ENCODE data around the gene SPO11.

SPO11 gene

GRCh38 chr20:57312138-57312537, 17.5 kb upstream of the SPO11 start:
- no peaks in the 10 kb centered on the region for H3K4me1 ChIP-seq (ENCODE audit: insufficient read depth, low read length)
- H3K27me3 ChIP-seq (ENCODE audit: control insufficient read depth in 1 of 2, insufficient read depth in 2 of 2, low read length in 2 of 2), result no peaks in the 10 kb centered on the region
- H3K9ac ChIP-seq (ENCODE audit: low read length), result no peak overlapping the region
- H3K27ac ChIP-seq (ENCODE audit: low read depth, low read length), result no peak overlapping the region
- no peaks in the 10 kb centered on the region for H3K9me3 ChIP-seq (ENCODE audit: low read length)
- no peaks in the 10 kb centered on the region for H3K36me3 ChIP-seq (ENCODE audit: insufficient read depth, low read length)
- H3K4me3 ChIP-seq (ENCODE audit: low read depth in 1 of 2, low read length in 2 of 2), result no peak overlapping the region

- Histone ChIP-seq H3K4me3 (ENCODE audit: low read depth in 1 of 2, low read length in 2 of 2) (no peak overlapping the region), H3K9ac (ENCODE audit: low read length) (no peak overlapping the region), H3K4me1 (ENCODE audit: insufficient read depth, low read length) (no peaks in the 10 kb centered on the region), H3K36me3 (ENCODE audit: insufficient read depth, low read length) (no peaks in the 10 kb centered on the region), H3K9me3 (ENCODE audit: low read length) (no peaks in the 10 kb centered on the region), H3K27me3 (ENCODE audit: control insufficient read depth in 1 of 2, insufficient read depth in 2 of 2, low read length in 2 of 2) (no peaks in the 10 kb centered on the region), H3K27ac (ENCODE audit: low read depth, low read length) (no peak overlapping the region)
These were observed 16.4 kb upstream of the SPO11 start for GRCh38 chr20:57313230-57313629.

GRCh38 chr20:57313951-57314350, 15.7 kb upstream of the SPO11 start:
- Histone ChIP-seq H3K27ac (ENCODE audit: low read depth, low read length) (no peak overlapping the region), H3K4me1 (ENCODE audit: insufficient read depth, low read length) (no peaks in the 10 kb centered on the region), H3K9ac (ENCODE audit: low read length) (no peak overlapping the region), H3K9me3 (ENCODE audit: low read length) (no peaks in the 10 kb centered on the region), H3K27me3 (ENCODE audit: control insufficient read depth in 1 of 2, insufficient read depth in 2 of 2, low read length in 2 of 2) (no peaks in the 10 kb centered on the region), H3K36me3 (ENCODE audit: insufficient read depth, low read length) (no peaks in the 10 kb centered on the region), H3K4me3 (ENCODE audit: low read depth in 1 of 2, low read length in 2 of 2) (no peak overlapping the region)

- H3K4me3 ChIP-seq (ENCODE audit: low read depth in 1 of 2, low read length in 2 of 2), result no peak overlapping the region
- H3K36me3 ChIP-seq (ENCODE audit: insufficient read depth, low read length), result no peaks in the 10 kb centered on the region
- no peak overlapping the region for H3K9ac ChIP-seq (ENCODE audit: low read length)
- H3K9me3 ChIP-seq (ENCODE audit: low read length), result no peaks in the 10 kb centered on the region
- H3K4me1 ChIP-seq (ENCODE audit: insufficient read depth, low read length), result no peaks in the 10 kb centered on the region
- no peak overlapping the region for H3K27ac ChIP-seq (ENCODE audit: low read depth, low read length)
- H3K27me3 ChIP-seq (ENCODE audit: control insufficient read depth in 1 of 2, insufficient read depth in 2 of 2, low read length in 2 of 2), result no peaks in the 10 kb centered on the region
These were observed 14.3 kb upstream of the SPO11 start for GRCh38 chr20:57315083-57315975.

- no peak overlapping the region for H3K27ac ChIP-seq (ENCODE audit: low read depth, low read length)
- H3K36me3 ChIP-seq (ENCODE audit: insufficient read depth, low read length), result no peaks in the 10 kb centered on the region
- H3K4me1 ChIP-seq (ENCODE audit: insufficient read depth, low read length), result no peaks in the 10 kb centered on the region
- H3K9me3 ChIP-seq (ENCODE audit: low read length), result no peaks in the 10 kb centered on the region
- no peak overlapping the region for H3K9ac ChIP-seq (ENCODE audit: low read length)
- H3K4me3 ChIP-seq (ENCODE audit: low read depth in 1 of 2, low read length in 2 of 2), result no peak overlapping the region
- H3K27me3 ChIP-seq (ENCODE audit: control insufficient read depth in 1 of 2, insufficient read depth in 2 of 2, low read length in 2 of 2), result no peaks in the 10 kb centered on the region
These were observed 13.6 kb upstream of the SPO11 start for GRCh38 chr20:57315976-57316480.

GRCh38 chr20:57316795-57317201, 12.8 kb upstream of the SPO11 start:
- Histone ChIP-seq H3K9ac (ENCODE audit: low read length) (no peak overlapping the region), H3K27me3 (ENCODE audit: control insufficient read depth in 1 of 2, insufficient read depth in 2 of 2, low read length in 2 of 2) (no peaks in the 10 kb centered on the region), H3K27ac (ENCODE audit: low read depth, low read length) (no peak overlapping the region), H3K36me3 (ENCODE audit: insufficient read depth, low read length) (no peaks in the 10 kb centered on the region), H3K4me3 (ENCODE audit: low read depth in 1 of 2, low read length in 2 of 2) (no peak overlapping the region), H3K4me1 (ENCODE audit: insufficient read depth, low read length) (no peaks in the 10 kb centered on the region), H3K9me3 (ENCODE audit: low read length) (no peaks in the 10 kb centered on the region)

GRCh38 chr20:57317316-57317788, 12.3 kb upstream of the SPO11 start:
- H3K27me3 ChIP-seq (ENCODE audit: control insufficient read depth in 1 of 2, insufficient read depth in 2 of 2, low read length in 2 of 2), result no peaks in the 10 kb centered on the region
- no peaks in the 10 kb centered on the region for H3K4me1 ChIP-seq (ENCODE audit: insufficient read depth, low read length)
- H3K4me3 ChIP-seq (ENCODE audit: low read depth in 1 of 2, low read length in 2 of 2), result no peak overlapping the region
- no peak overlapping the region for H3K9ac ChIP-seq (ENCODE audit: low read length)
- H3K36me3 ChIP-seq (ENCODE audit: insufficient read depth, low read length), result no peaks in the 10 kb centered on the region
- no peak overlapping the region for H3K27ac ChIP-seq (ENCODE audit: low read depth, low read length)
- no peaks in the 10 kb centered on the region for H3K9me3 ChIP-seq (ENCODE audit: low read length)

- no peak overlapping the region for H3K4me3 ChIP-seq (ENCODE audit: low read depth in 1 of 2, low read length in 2 of 2)
- peaks cover under 1% of the 10 kb centered on the region for H3K4me1 ChIP-seq (ENCODE audit: insufficient read depth, low read length)
- H3K27ac ChIP-seq (ENCODE audit: low read depth, low read length), result no peak overlapping the region
- no peaks in the 10 kb centered on the region for H3K36me3 ChIP-seq (ENCODE audit: insufficient read depth, low read length)
- no peaks in the 10 kb centered on the region for H3K9me3 ChIP-seq (ENCODE audit: low read length)
- H3K27me3 ChIP-seq (ENCODE audit: control insufficient read depth in 1 of 2, insufficient read depth in 2 of 2, low read length in 2 of 2), result no peaks in the 10 kb centered on the region
- no peak overlapping the region for H3K9ac ChIP-seq (ENCODE audit: low read length)
These were observed 11.7 kb upstream of the SPO11 start for GRCh38 chr20:57317789-57318371.

- H3K27ac ChIP-seq (ENCODE audit: low read depth, low read length), result no peak overlapping the region
- no peaks in the 10 kb centered on the region for H3K36me3 ChIP-seq (ENCODE audit: insufficient read depth, low read length)
- no peaks in the 10 kb centered on the region for H3K9me3 ChIP-seq (ENCODE audit: low read length)
- H3K27me3 ChIP-seq (ENCODE audit: control insufficient read depth in 1 of 2, insufficient read depth in 2 of 2, low read length in 2 of 2), result no peaks in the 10 kb centered on the region
- no peak overlapping the region for H3K9ac ChIP-seq (ENCODE audit: low read length)
- peaks cover 5% of the 10 kb centered on the region for H3K4me1 ChIP-seq (ENCODE audit: insufficient read depth, low read length)
- H3K4me3 ChIP-seq (ENCODE audit: low read depth in 1 of 2, low read length in 2 of 2), result no peak overlapping the region
These were observed 10.0 kb upstream of the SPO11 start for GRCh38 chr20:57319584-57319983.

- Histone ChIP-seq H3K27me3 (ENCODE audit: control insufficient read depth in 1 of 2, insufficient read depth in 2 of 2, low read length in 2 of 2) (no peaks in the 10 kb centered on the region), H3K4me1 (ENCODE audit: insufficient read depth, low read length) (peaks cover 5% of the 10 kb centered on the region), H3K9ac (ENCODE audit: low read length) (no peak overlapping the region), H3K4me3 (ENCODE audit: low read depth in 1 of 2, low read length in 2 of 2) (no peak overlapping the region), H3K9me3 (ENCODE audit: low read length) (no peaks in the 10 kb centered on the region), H3K36me3 (ENCODE audit: insufficient read depth, low read length) (no peaks in the 10 kb centered on the region), H3K27ac (ENCODE audit: low read depth, low read length) (no peak overlapping the region)
These were observed 9.2 kb upstream of the SPO11 start for GRCh38 chr20:57320358-57320757.

GRCh38 chr20:57321142-57321541, 8.5 kb upstream of the SPO11 start:
- Histone ChIP-seq H3K9me3 (ENCODE audit: low read length) (no peaks in the 10 kb centered on the region), H3K36me3 (ENCODE audit: insufficient read depth, low read length) (no peaks in the 10 kb centered on the region), H3K9ac (ENCODE audit: low read length) (no peak overlapping the region), H3K27me3 (ENCODE audit: control insufficient read depth in 1 of 2, insufficient read depth in 2 of 2, low read length in 2 of 2) (no peaks in the 10 kb centered on the region), H3K4me1 (ENCODE audit: insufficient read depth, low read length) (peaks cover 5% of the 10 kb centered on the region), H3K27ac (ENCODE audit: low read depth, low read length) (no peak overlapping the region), H3K4me3 (ENCODE audit: low read depth in 1 of 2, low read length in 2 of 2) (no peak overlapping the region)
